ENCODE data around the gene MKLN1.

GRCh38 chr7:131546126-131546525 lies 218.4 kb downstream of the MKLN1 start:
- TF ChIP-seq POLR2A (IDR thresholded peaks at IDR 0.05; ENCODE audit: insufficient read depth in 1 of 2, low read depth in 2 of 2, low read length in 2 of 2) (no peak), NCOR1 (IDR thresholded peaks at IDR 0.05; ENCODE audit: borderline replicate concordance, low read length) (no peak), ZNF510 (CRISPR knock-in tag; IDR thresholded peaks at IDR 0.05; ENCODE audit: low read depth) (no peak), SETDB1 (CRISPR knock-in tag; IDR thresholded peaks at IDR 0.05; ENCODE audit: borderline replicate concordance) (no peak), POLR2AphosphoS5 (IDR thresholded peaks at IDR 0.05; ENCODE audit: low read depth, low read length) (no peak), TBP (CRISPR knock-in tag; IDR thresholded peaks at IDR 0.05) (no peak), KDM5A (IDR thresholded peaks at IDR 0.05; ENCODE audit: borderline replicate concordance, low read length) (no peak)
- TF ChIP-seq, protein P1, sequence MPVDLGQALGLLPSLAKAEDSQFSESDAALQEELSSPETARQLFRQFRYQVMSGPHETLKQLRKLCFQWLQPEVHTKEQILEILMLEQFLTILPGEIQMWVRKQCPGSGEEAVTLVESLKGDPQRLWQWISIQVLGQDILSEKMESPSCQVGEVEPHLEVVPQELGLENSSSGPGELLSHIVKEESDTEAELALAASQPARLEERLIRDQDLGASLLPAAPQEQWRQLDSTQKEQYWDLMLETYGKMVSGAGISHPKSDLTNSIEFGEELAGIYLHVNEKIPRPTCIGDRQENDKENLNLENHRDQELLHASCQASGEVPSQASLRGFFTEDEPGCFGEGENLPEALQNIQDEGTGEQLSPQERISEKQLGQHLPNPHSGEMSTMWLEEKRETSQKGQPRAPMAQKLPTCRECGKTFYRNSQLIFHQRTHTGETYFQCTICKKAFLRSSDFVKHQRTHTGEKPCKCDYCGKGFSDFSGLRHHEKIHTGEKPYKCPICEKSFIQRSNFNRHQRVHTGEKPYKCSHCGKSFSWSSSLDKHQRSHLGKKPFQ (CRISPR knock-in tag; IDR thresholded peaks at IDR 0.05; ENCODE audit: insufficient replicate concordance) = no peak

All from HepG2 (cell line).